Measurements from ENCODE around the gene STX1B. TPM values are rescaled to one million over a fixed set of nuclear protein-coding genes. Genes with fewer than 3 reads are reported as not detected.

Gene STX1B
- polyA plus RNA-seq, 3 donors = 1.7 TPM; not detected in 2

GRCh38 chr16:31004658-31005057, 5.8 kb downstream of the STX1B start:
- DNase-seq = no peak
- peaks cover 4 to 6% of the 10 kb centered on the region in 2 donors for H3K4me1 ChIP-seq (ENCODE audit: control insufficient read depth in 1 of 2, insufficient read depth in 2 of 2, low read length in 2 of 2)
- H3K79me2 ChIP-seq (ENCODE audit: insufficient read depth, low read length) = no peaks in the 10 kb centered on the region
- H3K9me3 ChIP-seq (replicated peaks in 1 of 2; ENCODE audit: control insufficient read depth in 1 of 2, insufficient read depth in 1 of 2, low read length in 2 of 2) = no peaks in the 10 kb centered on the region
- no peak for TF ChIP-seq CTCF (IDR thresholded peaks at IDR 0.05)
- no peak overlapping the region for H3K27ac ChIP-seq (ENCODE audit: low read depth in 1 of 2, low read length in 2 of 2)
- H3K4me1 Mint-ChIP-seq = peaks cover 6% of the 10 kb centered on the region
- no peak overlapping the region for H3K4me2 ChIP-seq (replicated peaks; ENCODE audit: extremely low read depth, low read length, poor library complexity, severe bottlenecking)
- H4K20me1 ChIP-seq (ENCODE audit: insufficient read depth, low read length) = no peaks in the 10 kb centered on the region
- H3K9me3 Mint-ChIP-seq = no peaks in the 10 kb centered on the region
- no peaks in the 10 kb centered on the region for H3K36me3 ChIP-seq (replicated peaks in 1 of 2; ENCODE audit: control insufficient read depth in 1 of 2, insufficient read depth in 2 of 2, low read length in 2 of 2)
- H3K9ac ChIP-seq (ENCODE audit: insufficient read depth, low read length, poor library complexity, severe bottlenecking) = no peak overlapping the region
- H3K27me3 ChIP-seq (ENCODE audit: control insufficient read depth in 2 of 2, insufficient read depth in 2 of 2, low read length in 2 of 2) = peaks cover 0 to 11% of the 10 kb centered on the region in 2 donors
- no peak overlapping the region for H3K27ac Mint-ChIP-seq
- H3K4me3 ChIP-seq (replicated peaks in 1 of 3; ENCODE audit: low read depth in 2 of 3, low read length in 3 of 3) = no peak overlapping the region
- no peak overlapping the region for H3K4me3 Mint-ChIP-seq
- H3K36me3 Mint-ChIP-seq = peaks cover 0 to under 1% of the 10 kb centered on the region in 2 donors
- intact Hi-C loops (cut with micrococcal nuclease) = no loop called here
- H2AFZ ChIP-seq (ENCODE audit: insufficient read depth, low read depth, low read length, poor library complexity, severe bottlenecking) = no peak overlapping the region
- peaks cover 19 to 38% (median 21%) of the 10 kb centered on the region in 3 donors for H3K27me3 Mint-ChIP-seq (ENCODE audit: low read depth in 3 of 3)
- 88% methylated on average over 2 of the region's 2 CpGs for WGBS (ENCODE audit: insufficient coverage)

GRCh38 chr16:31003744-31004143, 6.7 kb downstream of the STX1B start:
- no peak overlapping the region for H3K9ac ChIP-seq (ENCODE audit: insufficient read depth, low read length, poor library complexity, severe bottlenecking)
- no peak for DNase-seq
- H3K27ac ChIP-seq (ENCODE audit: low read depth in 1 of 2, low read length in 2 of 2) = no peak overlapping the region
- TF ChIP-seq CTCF (IDR thresholded peaks at IDR 0.05) = no peak
- Mint-ChIP-seq H3K9me3 (no peaks in the 10 kb centered on the region), H3K27me3 (ENCODE audit: low read depth in 3 of 3) (peaks cover 12 to 30% (median 12%) of the 10 kb centered on the region in 3 donors), H3K27ac (no peak overlapping the region), H3K4me3 (no peak overlapping the region), H3K4me1 (peaks cover 6% of the 10 kb centered on the region), H3K36me3 (no peaks in the 10 kb centered on the region)
- no peak overlapping the region for H3K4me2 ChIP-seq (replicated peaks; ENCODE audit: extremely low read depth, low read length, poor library complexity, severe bottlenecking)
- intact Hi-C loops (cut with micrococcal nuclease) = no loop called here
- peaks cover 4 to 6% of the 10 kb centered on the region in 2 donors for H3K4me1 ChIP-seq (ENCODE audit: control insufficient read depth in 1 of 2, insufficient read depth in 2 of 2, low read length in 2 of 2)
- no peaks in the 10 kb centered on the region for H4K20me1 ChIP-seq (ENCODE audit: insufficient read depth, low read length)
- H3K9me3 ChIP-seq (replicated peaks in 1 of 2; ENCODE audit: control insufficient read depth in 1 of 2, insufficient read depth in 1 of 2, low read length in 2 of 2) = no peaks in the 10 kb centered on the region
- WGBS (ENCODE audit: insufficient coverage) = 100% methylated on average over 3 of the region's 6 CpGs
- H3K27me3 ChIP-seq (ENCODE audit: control insufficient read depth in 2 of 2, insufficient read depth in 2 of 2, low read length in 2 of 2) = peaks cover 0 to 3% of the 10 kb centered on the region in 2 donors
- no peaks in the 10 kb centered on the region for H3K36me3 ChIP-seq (replicated peaks in 1 of 2; ENCODE audit: control insufficient read depth in 1 of 2, insufficient read depth in 2 of 2, low read length in 2 of 2)
- H3K79me2 ChIP-seq (ENCODE audit: insufficient read depth, low read length) = no peaks in the 10 kb centered on the region
- H3K4me3 ChIP-seq (replicated peaks in 1 of 3; ENCODE audit: low read depth in 2 of 3, low read length in 3 of 3) = no peak overlapping the region
- H2AFZ ChIP-seq (ENCODE audit: insufficient read depth, low read depth, low read length, poor library complexity, severe bottlenecking) = no peak overlapping the region

Data from CD14-positive monocyte (primary cell).